H1 (cell line): Measurements from ENCODE around the gene ETS1. TPM values are rescaled to one million over a fixed set of nuclear protein-coding genes. Genes with fewer than 3 reads are reported as not detected.

ENCODE experiments used
- CBX5 ChIP-seq: fragments of 300-800, 300-1000 bp; sonication (generic); IDR thresholded peaks from 2 replicates; pipeline ENCODE4 v1.7.1; 2016; ENCODE audit warnings: antibody characterized with exemption, low read length, low read depth
- polyA plus RNA-seq, 7 experiments: library from polyadenylated mRNA; depleted of rRNA in 3 of 7; stranded (reverse) in 5 of 7; unstranded in 2 of 7; fragments of >200 nt in 5 of 7; fragments of 200-250 nt in 2 of 7; gene quantifications; 1 replicate in 5 of 7; 2 replicates in 1 of 7; 4 replicates in 1 of 7; pipeline versions ENCODE4 v1.2.1 to v1.2.3, GENCODE V29; 2011 to 2013; ENCODE audit warnings: missing spikeins in 2 of 7, mixed read lengths in 2 of 7
- total RNA-seq: library from RNA; stranded (reverse); fragmentation: NEBNext Ultra II Directional; extraction: Animal tissue kit (Norgen Biotek cat#: 25700); gene quantifications from 2 replicates; pipeline ENCODE4 v1.2.1, GENCODE V29; 2021
- TF ChIP-seq, protein P1 (sequence below): IDR thresholded peaks from 2 replicates; pipeline ENCODE4 v1.6.1; 2011; ENCODE audit warnings: low read depth, mild to moderate bottlenecking, low read length; ENCODE audit not compliant: insufficient read depth

Gene ETS1
- total and polyA plus RNA-seq, 2 of the 8 experiments (the other 6 are each of a cell fraction or from before 2014, with no cell fraction given), result 10.0 to 35.3 TPM

DNA sequence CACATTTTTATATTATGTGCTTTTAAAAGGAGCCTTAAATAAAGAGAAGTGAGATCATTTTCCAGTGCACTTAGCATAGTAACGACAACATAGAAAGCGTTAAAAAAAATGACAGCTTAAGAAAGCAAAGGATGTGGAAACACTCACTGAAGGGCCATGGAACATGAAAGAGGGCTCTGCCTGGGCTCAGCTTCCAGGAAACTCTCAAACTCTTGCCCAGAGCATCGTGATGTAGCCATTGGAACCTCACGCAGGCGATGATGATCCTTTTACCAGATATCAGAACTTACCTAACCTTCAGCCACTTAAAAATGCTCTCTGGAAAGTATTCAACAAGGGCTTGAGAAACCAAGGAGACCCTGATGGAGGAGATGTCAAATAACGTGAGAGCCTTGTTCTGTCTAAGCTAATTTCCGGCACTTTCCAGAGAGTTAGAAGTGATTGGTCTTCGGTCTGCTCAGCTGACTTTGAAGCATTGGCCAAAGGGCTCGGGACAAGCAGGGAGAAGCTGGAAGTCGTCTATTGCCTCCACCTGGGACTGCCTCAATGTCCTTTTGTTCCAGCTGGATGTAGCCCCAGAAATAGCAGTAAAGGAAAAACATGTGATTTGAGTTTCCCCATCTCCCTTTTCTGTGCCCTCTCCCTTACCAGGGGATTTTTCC is 21.5 kb upstream of the ETS1 start (continued):
- TF ChIP-seq, protein P1, sequence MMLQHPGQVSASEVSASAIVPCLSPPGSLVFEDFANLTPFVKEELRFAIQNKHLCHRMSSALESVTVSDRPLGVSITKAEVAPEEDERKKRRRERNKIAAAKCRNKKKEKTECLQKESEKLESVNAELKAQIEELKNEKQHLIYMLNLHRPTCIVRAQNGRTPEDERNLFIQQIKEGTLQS, result no peak
- TF ChIP-seq CBX5, result no peak
